Endodermal cell (in vitro differentiated cells): ENCODE results near the gene SNCA. TPM values are rescaled to one million over a fixed set of nuclear protein-coding genes. Genes with fewer than 3 reads are reported as not detected.
A peak's percentile ranks its signal among the peaks of the same experiment; 100 is the strongest.

ENCODE experiments used
- DNase-seq: peaks from one replicate; pipeline ENCODE4 v3.0.0-alpha.2; 2017
- H3K27ac ChIP-seq: 2 replicates; pipeline ENCODE4 v1.5.1; 2013; ENCODE audit warnings: mild to moderate bottlenecking, low read depth, low read length, moderate library complexity
- H3K27me3 ChIP-seq: 2 replicates; pipeline ENCODE4 v1.6.1; 2013; ENCODE audit warnings: mild to moderate bottlenecking, low read length, moderate library complexity; ENCODE audit not compliant: insufficient read depth, control insufficient read depth, poor library complexity, severe bottlenecking
- H3K36me3 ChIP-seq: 2 replicates; pipeline ENCODE4 v1.7.0; 2013; ENCODE audit warnings: mild to moderate bottlenecking, low read length, moderate library complexity; ENCODE audit not compliant: control insufficient read depth, insufficient read depth
- H3K4me1 ChIP-seq: one replicate; pipeline ENCODE4 v1.7.0; 2013; ENCODE audit warnings: low read length; ENCODE audit not compliant: control insufficient read depth, insufficient read depth
- H3K4me3 ChIP-seq: 2 replicates; pipeline ENCODE4 v1.5.1; 2013; ENCODE audit warnings: mild to moderate bottlenecking, low read length, moderate library complexity
- H3K9ac ChIP-seq: 2 replicates; pipeline ENCODE4 v1.6.1; 2013; ENCODE audit warnings: mild to moderate bottlenecking, low read length, moderate library complexity; ENCODE audit not compliant: poor library complexity, severe bottlenecking; ENCODE audit errors: extremely low read depth
- H3K9me3 ChIP-seq: 2 replicates; pipeline ENCODE4 v1.6.1; 2013; ENCODE audit warnings: mild to moderate bottlenecking, low read length, moderate library complexity; ENCODE audit not compliant: control insufficient read depth
- H3K27ac Mint-ChIP-seq: 2 replicates; pipeline ENCODE4 v1.8.0; 2020; ENCODE audit warnings: mixed read lengths
- H3K27me3 Mint-ChIP-seq: 2 replicates; pipeline ENCODE4 v1.8.0; 2021; ENCODE audit warnings: mild to moderate bottlenecking, mixed read lengths; ENCODE audit not compliant: insufficient read depth
- H3K36me3 Mint-ChIP-seq: 2 replicates; pipeline ENCODE4 v1.8.0; 2020; ENCODE audit warnings: low read depth, mixed read lengths
- H3K4me1 Mint-ChIP-seq: 2 replicates; pipeline ENCODE4 v1.8.0; 2020; ENCODE audit warnings: mixed read lengths
- H3K4me3 Mint-ChIP-seq: 2 replicates; pipeline ENCODE4 v1.8.0; 2020; ENCODE audit warnings: mild to moderate bottlenecking, moderate library complexity, mixed read lengths
- H3K9me3 Mint-ChIP-seq: 2 replicates; pipeline ENCODE4 v1.8.0; 2020; ENCODE audit warnings: mild to moderate bottlenecking, mixed read lengths
- CTCF ChIP-seq: fragments of 200-600 bp; sonication (generic); conservative IDR thresholded peaks from 2 replicates; pipeline ENCODE4 v1.5.0; 2021; ENCODE audit warnings: antibody characterized with exemption, mild to moderate bottlenecking
- WGBS, 2 experiments: methylation state at CpG; one replicate each; pipeline versions ENCODE4 v1.1.5 to v1.1.7; 2013; ENCODE audit warnings: missing lambda C conversion rate in 2 of 2, mixed read lengths in 1 of 2; ENCODE audit not compliant: insufficient coverage in 1 of 2, insufficient read length in 1 of 2; 5-methylcytosine and 5-hydroxymethylcytosine counted together
- total RNA-seq, 2 donors: library from RNA; stranded (reverse); fragmentation: NEBNext Ultra II Directional in 1 of 2; extraction: Animal tissue kit (Norgen Biotek cat#: 25700) in 1 of 2; gene quantifications; 2 replicates in 1 of 2; 3 replicates in 1 of 2; pipeline ENCODE4 v1.2.1, GENCODE V29; 2021

Gene SNCA
- total RNA-seq, 2 donors from 2014 or later: 11.3 to 13.5 TPM

DNA sequence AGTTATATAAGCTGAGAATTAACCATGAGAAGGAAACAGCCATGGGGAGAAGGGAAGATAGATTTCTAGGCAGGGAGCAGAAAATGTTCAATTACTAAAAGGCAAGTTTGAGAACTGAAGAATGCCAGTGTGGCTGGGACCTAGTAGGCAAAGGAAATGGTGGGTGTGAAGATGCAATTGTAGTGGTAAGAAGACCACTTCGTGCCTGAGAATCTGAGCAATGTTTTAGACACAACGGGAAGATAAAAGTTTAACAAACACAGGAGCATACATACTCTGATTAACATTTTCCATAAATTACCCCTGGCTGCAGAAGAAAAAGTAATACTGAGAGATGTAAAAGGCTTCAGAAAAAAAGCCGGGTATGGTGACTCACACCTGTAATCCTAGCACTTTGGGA lies 39.6 kb upstream of the SNCA start:
- no peak overlapping the region for H3K4me3 ChIP-seq
- H3K4me1 Mint-ChIP-seq: no peaks in the 10 kb centered on the region

DNA sequence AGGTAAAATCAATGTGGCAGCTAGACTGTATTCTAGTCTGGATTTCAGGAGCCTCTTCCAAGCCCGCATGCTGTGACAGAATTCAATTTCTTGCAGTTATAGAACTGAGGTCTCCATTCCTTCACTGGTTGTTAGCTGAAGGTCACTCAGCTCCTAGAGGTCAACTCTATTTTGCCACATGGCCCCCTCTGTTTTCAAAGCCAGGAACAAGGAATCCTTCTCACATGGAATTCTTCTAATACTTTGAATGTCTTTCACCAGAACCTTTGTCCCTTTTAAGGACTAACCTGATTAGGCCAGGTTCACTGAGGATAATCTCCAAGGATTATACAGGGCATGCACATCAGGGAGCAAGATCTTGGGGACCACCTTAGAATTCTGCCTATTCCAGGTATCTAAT lies 34.2 kb upstream of the SNCA start:
- H3K9me3 Mint-ChIP-seq: peaks cover 7% of the 10 kb centered on the region

More for the DNA sequence above, 39.6 kb upstream of the SNCA start:
- Histone ChIP-seq H3K27me3 (no peaks in the 10 kb centered on the region), H3K27ac (no peak overlapping the region), H3K4me1 (no peaks in the 10 kb centered on the region), H3K9ac (no peak overlapping the region), H3K9me3 (no peaks in the 10 kb centered on the region), H3K36me3 (no peaks in the 10 kb centered on the region)
- no peaks in the 10 kb centered on the region for H3K36me3 Mint-ChIP-seq
- no peaks in the 10 kb centered on the region for H3K9me3 Mint-ChIP-seq
- TF ChIP-seq CTCF: no peak
- no peak overlapping the region for H3K4me3 Mint-ChIP-seq
- no peaks in the 10 kb centered on the region for H3K27me3 Mint-ChIP-seq
- 94% methylated on average over 3 of the region's 3 CpGs; no CpG with 5 or more reads in 1 of the 2 experiments for WGBS, 2 experiments
- DNase-seq: no peak
- no peak overlapping the region for H3K27ac Mint-ChIP-seq

GRCh38 chr4:89868999-89869589 lies 32.1 kb upstream of the SNCA start:
- Mint-ChIP-seq H3K9me3 (peaks cover 9% of the 10 kb centered on the region), H3K27ac (no peak overlapping the region), H3K4me1 (peaks cover 5% of the 10 kb centered on the region), H3K27me3 (no peaks in the 10 kb centered on the region), H3K36me3 (no peaks in the 10 kb centered on the region), H3K4me3 (no peak overlapping the region)
- Histone ChIP-seq H3K9ac (no peak overlapping the region), H3K27me3 (no peaks in the 10 kb centered on the region), H3K4me1 (no peaks in the 10 kb centered on the region), H3K4me3 (no peak overlapping the region), H3K9me3 (no peaks in the 10 kb centered on the region), H3K27ac (no peak overlapping the region), H3K36me3 (no peaks in the 10 kb centered on the region)
- WGBS, 2 experiments: 17% methylated on average over 1 of the region's 2 CpGs; no CpG with 5 or more reads in 1 of the 2 experiments
- peak; percentile 74 for TF ChIP-seq CTCF
- no peak for DNase-seq

More for the DNA sequence above, 34.2 kb upstream of the SNCA start:
- Histone ChIP-seq H3K9me3 (no peaks in the 10 kb centered on the region), H3K27ac (no peak overlapping the region), H3K36me3 (no peaks in the 10 kb centered on the region), H3K9ac (no peak overlapping the region), H3K4me3 (no peak overlapping the region), H3K4me1 (no peaks in the 10 kb centered on the region), H3K27me3 (no peaks in the 10 kb centered on the region)
- H3K36me3 Mint-ChIP-seq: no peaks in the 10 kb centered on the region
- WGBS, 2 experiments: 92 to 100% methylated on average over 1 of the region's 1 CpG
- H3K4me3 Mint-ChIP-seq: no peak overlapping the region
- no peaks in the 10 kb centered on the region for H3K27me3 Mint-ChIP-seq
- H3K4me1 Mint-ChIP-seq: peaks cover 5% of the 10 kb centered on the region
- DNase-seq: no peak
- TF ChIP-seq CTCF: no peak
- no peak overlapping the region for H3K27ac Mint-ChIP-seq
